GM10847 (cell line): Measurements from ENCODE around the gene TMEM19.

ENCODE experiments used
- POLR2A ChIP-seq: IDR thresholded peaks from 2 replicates; pipeline ENCODE4 v1.6.1; 2011; ENCODE audit not compliant: insufficient read length; ENCODE audit errors: extremely low read depth

Gene TMEM19

GRCh38 chr12:71694099-71694820 is 8.4 kb downstream of the TMEM19 start:
- TF ChIP-seq POLR2A: no peak

GRCh38 chr12:71695782-71696181 is 9.9 kb downstream of the TMEM19 start:
- no peak for TF ChIP-seq POLR2A

- TF ChIP-seq POLR2A: no peak
Measured at GRCh38 chr12:71702590-71702989, 16.7 kb downstream of the TMEM19 start.

GRCh38 chr12:71703206-71703605 is 17.3 kb downstream of the TMEM19 start:
- no peak for TF ChIP-seq POLR2A

- TF ChIP-seq POLR2A: no peak
Measured at GRCh38 chr12:71704920-71705319, 19.0 kb downstream of the TMEM19 start.

- TF ChIP-seq POLR2A: no peak
Measured at GRCh38 chr12:71708658-71709057, 22.8 kb downstream of the TMEM19 start.

GRCh38 chr12:71710276-71711125 is 24.6 kb downstream of the TMEM19 start:
- TF ChIP-seq POLR2A: no peak

- no peak for TF ChIP-seq POLR2A
Measured at GRCh38 chr12:71718611-71719010, 32.7 kb downstream of the TMEM19 start.

GRCh38 chr12:71719647-71720370 is 33.9 kb downstream of the TMEM19 start:
- no peak for TF ChIP-seq POLR2A

GRCh38 chr12:71721783-71722505 is 36.1 kb downstream of the TMEM19 start:
- no peak for TF ChIP-seq POLR2A

- TF ChIP-seq POLR2A: no peak
Measured at GRCh38 chr12:71725011-71725410, 39.1 kb downstream of the TMEM19 start.

GRCh38 chr12:71726548-71726947 is 40.7 kb downstream of the TMEM19 start:
- TF ChIP-seq POLR2A: no peak

- no peak for TF ChIP-seq POLR2A
Measured at GRCh38 chr12:71727958-71728357, 42.1 kb downstream of the TMEM19 start.

- no peak for TF ChIP-seq POLR2A
Measured at GRCh38 chr12:71730936-71731335, 45.1 kb downstream of the TMEM19 start.
